MG63 (cell line): ENCODE data around the gene GLYATL1B. TPM values are rescaled to one million over a fixed set of nuclear protein-coding genes. Genes with fewer than 3 reads are reported as not detected.
"Not testable (repeated sequence)": the region's sequence is repeated elsewhere in the genome, so short reads cannot be mapped to it uniquely, and the experiment has no call there.

Source experiments
- DNase-seq: peaks from one replicate; pipeline ENCODE4 v3.0.0-alpha.2; 2020
- H3K27me3 ChIP-seq: fragments of 250-450 bp; sonication (Bioruptor Pico); 2 replicates; pipeline ENCODE4 v1.5.1; 2020; ENCODE audit warnings: mild to moderate bottlenecking, moderate library complexity
- H3K36me3 ChIP-seq: fragments of 250-450 bp; sonication (Bioruptor Pico); 2 replicates; pipeline ENCODE4 v1.5.1; 2020; ENCODE audit warnings: mild to moderate bottlenecking, moderate library complexity
- H3K4me3 ChIP-seq: fragments of 250-450 bp; sonication (Bioruptor Pico); 2 replicates; pipeline ENCODE4 v1.5.1; 2020; ENCODE audit warnings: mild to moderate bottlenecking, moderate library complexity
- H3K9me3 ChIP-seq: fragments of 250-450 bp; sonication (Bioruptor Pico); 2 replicates; pipeline ENCODE4 v1.5.1; 2020; ENCODE audit warnings: mild to moderate bottlenecking, moderate library complexity
- total RNA-seq: library from RNA; depleted of rRNA; stranded (reverse); fragments of >200 nt; shearing (Covaris generic); gene quantifications from 2 replicates; pipeline ENCODE4 v1.2.3, GENCODE V29; 2014; ENCODE audit warnings: low replicate concordance; rRNA removed

GLYATL1B gene
- total RNA-seq = not detected in 2 replicates

- DNase-seq, H3K4me3 ChIP-seq, H3K27me3 ChIP-seq: not testable (repeated sequence)
These were observed at the start of gene GLYATL1B for GRCh38 chr11:59086007-59086406. Gene GLYATL1B (plus strand): TSS chr11:59086307. CDS start chr11:59086307, 0 bp downstream.

GRCh38 chr11:59036542-59036941, 49.6 kb upstream of the GLYATL1B start:
- DNase-seq, H3K4me3 ChIP-seq, H3K27me3 ChIP-seq, H3K36me3 ChIP-seq, H3K9me3 ChIP-seq: not testable (repeated sequence)

More at GRCh38 chr11:59086007-59086406, at the start of gene GLYATL1B:
- H3K36me3 ChIP-seq, H3K9me3 ChIP-seq: not testable (repeated sequence)

GRCh38 chr11:59037434-59037833, 48.7 kb upstream of the GLYATL1B start:
- not testable (repeated sequence) for H3K4me3 ChIP-seq

GRCh38 chr11:59040607-59041006, 45.5 kb upstream of the GLYATL1B start:
- no peaks in the 10 kb centered on the region for H3K36me3 ChIP-seq
- no peak overlapping the region for H3K4me3 ChIP-seq
- no peak for DNase-seq
- H3K9me3 ChIP-seq = no peaks in the 10 kb centered on the region
- H3K27me3 ChIP-seq = no peaks in the 10 kb centered on the region

More at GRCh38 chr11:59037434-59037833, 48.7 kb upstream of the GLYATL1B start:
- not testable (repeated sequence) for DNase-seq, H3K27me3 ChIP-seq, H3K36me3 ChIP-seq, H3K9me3 ChIP-seq

- not testable (repeated sequence) for H3K4me3 ChIP-seq, H3K36me3 ChIP-seq, H3K9me3 ChIP-seq, H3K27me3 ChIP-seq, DNase-seq
These were observed 34.7 kb upstream of the GLYATL1B start for GRCh38 chr11:59051383-59051782.

GRCh38 chr11:59052355-59052754, 33.8 kb upstream of the GLYATL1B start:
- not testable (repeated sequence) for H3K4me3 ChIP-seq, H3K9me3 ChIP-seq, DNase-seq, H3K27me3 ChIP-seq, H3K36me3 ChIP-seq

GRCh38 chr11:59053387-59053786, 32.7 kb upstream of the GLYATL1B start:
- H3K9me3 ChIP-seq = no peaks in the 10 kb centered on the region
- peak; percentile 30 for DNase-seq

GRCh38 chr11:59058120-59059033, 27.7 kb upstream of the GLYATL1B start:
- not testable (repeated sequence) for H3K27me3 ChIP-seq, H3K36me3 ChIP-seq, H3K9me3 ChIP-seq
- peak overlapping the region; percentile 42 for H3K4me3 ChIP-seq
- peak; percentile 62 for DNase-seq

More at GRCh38 chr11:59053387-59053786, 32.7 kb upstream of the GLYATL1B start:
- Histone ChIP-seq H3K4me3 (no peak overlapping the region), H3K36me3 (no peaks in the 10 kb centered on the region), H3K27me3 (no peaks in the 10 kb centered on the region)

GRCh38 chr11:59060096-59060495, 26.0 kb upstream of the GLYATL1B start:
- H3K9me3 ChIP-seq, DNase-seq, H3K27me3 ChIP-seq, H3K4me3 ChIP-seq, H3K36me3 ChIP-seq: not testable (repeated sequence)

GRCh38 chr11:59062602-59063529, 23.2 kb upstream of the GLYATL1B start:
- H3K4me3 ChIP-seq = no peak overlapping the region
- no peaks in the 10 kb centered on the region for H3K9me3 ChIP-seq
- DNase-seq = no peak
- H3K36me3 ChIP-seq = no peaks in the 10 kb centered on the region
- peaks cover 2% of the 10 kb centered on the region; the same call in 1 of the 2 replicates for H3K27me3 ChIP-seq

- DNase-seq = not testable (repeated sequence)
These were observed 21.9 kb upstream of the GLYATL1B start for GRCh38 chr11:59063996-59064727.

GRCh38 chr11:59069087-59069486, 17.0 kb upstream of the GLYATL1B start:
- Histone ChIP-seq H3K9me3 (no peaks in the 10 kb centered on the region), H3K27me3 (peaks cover 2% of the 10 kb centered on the region; the same call in 1 of the 2 replicates), H3K4me3 (no peak overlapping the region), H3K36me3 (no peaks in the 10 kb centered on the region)
- DNase-seq = no peak

More at GRCh38 chr11:59063996-59064727, 21.9 kb upstream of the GLYATL1B start:
- not testable (repeated sequence) for H3K4me3 ChIP-seq, H3K9me3 ChIP-seq, H3K36me3 ChIP-seq, H3K27me3 ChIP-seq

- no peak overlapping the region for H3K4me3 ChIP-seq
- no peak for DNase-seq
- 0 out of 2 replicates have a peak, but pooled peaks cover 2% of the 10 kb centered on the region for H3K9me3 ChIP-seq
- H3K36me3 ChIP-seq = no peaks in the 10 kb centered on the region
- no peaks in the 10 kb centered on the region for H3K27me3 ChIP-seq
These were observed 9.1 kb upstream of the GLYATL1B start for GRCh38 chr11:59076876-59077571.

GRCh38 chr11:59078435-59078834, 7.7 kb upstream of the GLYATL1B start:
- DNase-seq = no peak
- H3K36me3 ChIP-seq = no peaks in the 10 kb centered on the region
- no peaks in the 10 kb centered on the region for H3K27me3 ChIP-seq
- 0 out of 2 replicates have a peak, but pooled peaks cover 2% of the 10 kb centered on the region for H3K9me3 ChIP-seq
- no peak overlapping the region for H3K4me3 ChIP-seq

- no peaks in the 10 kb centered on the region for H3K27me3 ChIP-seq
- 0 out of 2 replicates have a peak, but pooled peaks cover 2% of the 10 kb centered on the region for H3K9me3 ChIP-seq
- no peak for DNase-seq
- H3K36me3 ChIP-seq = no peaks in the 10 kb centered on the region
- no peak overlapping the region for H3K4me3 ChIP-seq
These were observed 7.0 kb upstream of the GLYATL1B start for GRCh38 chr11:59079086-59079485.

GRCh38 chr11:59080421-59080820, 5.7 kb upstream of the GLYATL1B start:
- H3K27me3 ChIP-seq, DNase-seq, H3K9me3 ChIP-seq, H3K4me3 ChIP-seq, H3K36me3 ChIP-seq: not testable (repeated sequence)
